ENCODE measurements around the gene TACC2.

GRCh38 chr10:122261584-122261983, 272.6 kb downstream of the TACC2 start:
- no peak for TF ChIP-seq POLR2A (IDR thresholded peaks at IDR 0.05; ENCODE audit: low read depth, low read length)
- no peak for TF ChIP-seq CTCF (IDR thresholded peaks at IDR 0.05; ENCODE audit: extremely low read depth in 1 of 2, insufficient read depth in 1 of 2, low read depth in 1 of 2, low read length in 2 of 2)
- TF ChIP-seq JUN (IDR thresholded peaks at IDR 0.05; ENCODE audit: borderline replicate concordance, insufficient read depth, insufficient read length, low read depth), result no peak
